ENCODE results near the gene CHST14.

Gene CHST14

GRCh38 chr15:40495516-40495915, 24.7 kb downstream of the CHST14 start:
- DNase-seq = no peak

DNA sequence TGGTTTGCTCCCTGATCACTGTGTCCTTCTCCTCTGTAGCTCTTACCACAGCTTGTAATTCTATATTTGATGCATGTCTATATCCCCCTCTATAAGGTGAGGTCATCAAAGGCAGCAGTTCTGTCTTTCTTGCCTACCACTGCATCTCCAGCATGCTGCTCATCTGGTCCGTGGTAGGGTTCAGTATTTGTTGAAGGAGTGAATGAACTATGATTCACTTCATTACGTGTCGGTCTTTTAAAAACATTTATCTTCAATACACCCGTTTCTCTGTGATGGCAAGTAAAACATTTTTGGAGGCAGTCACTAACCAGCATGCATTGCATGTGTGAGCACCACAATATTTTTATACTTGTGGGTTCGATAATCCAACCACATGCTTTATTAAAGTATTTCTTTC, 27.6 kb downstream of the CHST14 start:
- DNase-seq = no peak

DNA sequence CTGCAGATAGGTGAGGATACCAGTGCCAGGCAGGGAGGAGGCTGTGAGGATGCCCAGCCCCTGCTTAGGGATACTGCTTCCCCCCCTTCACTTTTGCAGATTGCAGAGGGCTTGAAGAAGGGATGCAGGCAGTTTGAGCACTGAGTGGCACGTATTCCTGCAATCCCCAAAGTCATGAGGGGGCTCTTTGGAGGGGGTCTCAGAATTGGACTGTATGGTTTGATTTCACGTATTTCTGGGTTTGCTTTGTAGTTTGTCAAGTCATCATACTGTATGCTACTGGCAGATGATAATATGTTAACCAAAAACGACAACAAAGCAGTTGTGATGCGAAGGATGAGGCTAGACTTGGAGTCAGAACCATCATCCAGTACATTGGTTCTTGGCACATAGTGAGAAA, 28.1 kb downstream of the CHST14 start:
- no peak for DNase-seq

DNA sequence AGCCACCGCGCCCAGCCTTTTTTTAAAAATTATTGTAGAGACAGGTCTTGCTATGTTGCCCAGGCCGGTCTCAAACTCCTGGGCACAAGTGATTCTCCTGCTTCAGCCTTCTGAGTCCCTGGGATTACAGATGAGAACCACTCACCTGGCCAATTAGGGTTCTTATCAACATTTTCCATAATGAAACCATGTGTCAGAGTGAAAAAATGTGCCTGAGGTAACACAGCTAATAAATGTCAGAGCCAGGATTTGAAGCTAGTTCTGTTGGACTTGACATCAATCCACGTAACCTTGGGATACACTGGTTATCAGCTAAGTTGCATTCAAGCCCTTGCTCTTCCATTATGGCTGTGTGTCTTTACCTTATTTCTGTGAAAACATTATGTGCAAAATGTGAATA, 29.1 kb downstream of the CHST14 start:
- DNase-seq = no peak

DNA sequence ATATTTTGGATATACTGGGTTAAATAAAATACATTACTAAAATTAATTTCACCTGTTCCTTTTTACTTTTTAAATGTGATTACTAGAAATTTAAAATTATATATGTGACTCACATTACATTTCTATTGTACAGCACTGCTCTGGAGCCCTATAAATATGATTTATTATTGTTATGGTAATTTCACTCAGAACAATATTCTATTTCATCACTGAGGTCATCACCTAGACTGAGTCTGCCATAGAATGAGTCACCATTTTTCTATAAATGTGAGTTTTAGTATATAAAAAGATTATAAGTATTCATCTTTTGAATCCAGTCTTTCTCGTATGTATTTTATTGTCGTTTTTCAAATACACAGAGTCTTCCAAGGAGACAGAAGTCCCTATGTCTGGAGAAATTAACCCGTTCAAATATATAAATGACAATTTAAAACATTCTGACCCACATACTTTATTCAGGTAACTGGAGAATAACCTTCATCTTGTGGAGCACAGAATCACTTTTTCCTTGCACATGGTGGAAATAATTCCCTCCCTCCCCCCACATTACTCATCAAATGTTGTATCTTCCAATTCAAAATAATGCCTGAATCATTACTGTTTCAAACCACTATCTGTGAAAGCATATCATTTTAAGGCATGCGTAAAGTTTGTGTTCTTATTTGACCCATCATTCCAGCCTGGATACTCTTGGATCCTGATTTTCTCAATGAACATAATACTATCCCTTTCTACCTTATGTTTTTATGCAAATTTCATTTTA, 30.0 kb downstream of the CHST14 start:
- DNase-seq = no peak

DNA sequence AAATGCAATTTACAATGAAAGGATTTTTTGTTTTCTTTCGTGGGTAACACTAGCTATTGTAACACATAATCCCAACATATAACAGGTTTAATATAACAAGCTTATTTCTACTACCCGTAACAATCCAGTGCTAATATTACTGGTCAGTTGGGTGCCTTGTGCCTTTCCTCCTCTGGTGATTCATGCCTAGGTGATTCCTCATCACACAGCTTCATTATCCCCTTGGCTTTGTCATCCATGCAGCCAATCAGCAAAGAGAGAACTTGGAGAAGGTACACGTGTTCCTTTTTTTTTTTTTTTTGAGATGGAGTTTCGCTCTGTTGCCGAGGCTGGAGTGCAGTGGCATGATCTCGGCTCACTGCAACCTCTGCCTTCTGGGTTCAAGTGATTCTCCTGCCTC, 30.7 kb downstream of the CHST14 start:
- DNase-seq = no peak

DNA sequence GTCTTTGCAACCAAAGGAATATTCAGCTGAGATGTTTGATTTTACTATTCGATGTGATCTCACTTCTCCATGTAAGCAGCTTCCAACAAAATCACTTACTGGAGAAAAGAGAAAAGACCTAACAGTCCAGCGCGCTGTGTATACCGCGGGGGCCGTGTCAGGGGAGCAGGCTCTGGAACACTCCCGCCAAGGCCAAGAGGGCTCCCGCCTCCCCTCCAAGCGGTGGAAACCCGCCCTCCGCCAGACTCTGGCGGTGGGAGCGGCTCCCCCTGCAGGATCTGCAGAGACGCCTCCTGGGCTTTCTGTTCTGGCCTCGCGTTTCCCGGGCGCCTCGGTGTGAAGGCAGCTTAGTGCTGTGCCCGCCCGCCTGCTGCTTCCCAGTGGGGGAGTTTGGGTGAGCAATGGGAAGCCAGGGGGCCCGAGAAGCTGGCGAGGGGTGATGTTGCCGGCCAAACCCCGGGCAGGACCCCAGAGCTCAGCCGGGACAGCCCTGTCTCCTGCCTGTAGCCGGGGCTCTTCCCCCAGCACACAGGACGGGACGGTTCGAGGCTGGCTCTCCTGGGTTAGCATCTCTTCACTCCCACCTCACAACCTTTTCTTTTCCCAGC, 36.3 kb downstream of the CHST14 start:
- DNase-seq = peak; percentile 48 to 58

- no peak for DNase-seq
Observed at GRCh38 chr15:40508216-40508615, 37.4 kb downstream of the CHST14 start.

GRCh38 chr15:40510201-40510600, 39.4 kb downstream of the CHST14 start:
- DNase-seq = no peak

- DNase-seq = peak in 1 of 2 donors; percentile 36
Observed at GRCh38 chr15:40511093-40511471, 40.3 kb downstream of the CHST14 start.

- DNase-seq = no peak
Observed at GRCh38 chr15:40511472-40512133, 40.8 kb downstream of the CHST14 start.

DNA sequence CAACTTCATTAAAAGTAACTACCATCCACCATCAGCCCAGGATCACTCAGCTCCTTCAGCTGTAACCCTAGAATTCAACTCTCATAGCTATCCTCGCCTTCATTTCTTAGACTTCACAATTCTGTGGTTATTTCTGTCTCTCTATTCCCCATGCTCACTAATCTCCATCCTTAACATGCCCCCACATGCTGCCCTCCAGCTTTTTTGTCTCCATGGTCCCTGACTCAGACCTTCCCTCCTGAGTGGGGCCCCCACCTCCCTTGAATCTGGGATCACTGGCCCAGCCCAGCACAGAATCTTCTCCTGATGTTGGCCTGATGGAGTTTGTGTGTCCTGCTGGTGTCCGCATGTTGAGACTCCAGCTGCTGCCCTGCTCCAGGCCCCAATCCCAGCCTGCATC, 41.7 kb downstream of the CHST14 start:
- no peak for DNase-seq

- no peak for DNase-seq
Observed at GRCh38 chr15:40513609-40514008, 42.8 kb downstream of the CHST14 start.

GRCh38 chr15:40516322-40516721, 45.5 kb downstream of the CHST14 start:
- DNase-seq = no peak
